Pancreas (tissue), 10 donors: ENCODE measurements around the gene ITPA. TPM values are rescaled to one million over a fixed set of nuclear protein-coding genes. Genes with fewer than 3 reads are reported as not detected.

ENCODE experiments used
- ATAC-seq, 4 donors: fragments of 200-7000 bp; cut with Tn5 transposase; one replicate each; pipeline versions ENCODE4 v1.8.0 to v1.9.1; 2020; ENCODE audit warnings: mild to moderate bottlenecking in 4 of 4, moderate library complexity in 4 of 4
- DNase-seq, 6 donors: peaks; one replicate each; pipeline ENCODE4 v3.0.0-alpha.2; 2020
- FAIRE-seq: peaks from 2 replicates; lab custom pipeline; 2012; peaks lifted over from hg19 to GRCh38; lab: Jason Lieb, UNC
- H3K27ac ChIP-seq, 4 donors: fragments of 200-600 bp; sonication (generic); 1 replicate in 3 of 4; 2 replicates in 1 of 4; pipeline versions ENCODE4 v1.5.0 to v1.8.0; 2020
- H3K27me3 ChIP-seq, 4 donors: fragments of 200-600 bp; one replicate each; pipeline ENCODE4 v1.8.0; 2021
- H3K36me3 ChIP-seq, 3 donors: fragments of 200-600 bp; sonication (generic) in 1 of 3; one replicate each; pipeline versions ENCODE4 v1.5.0 to v1.8.0; 2020 to 2021
- H3K4me1 ChIP-seq, 3 donors: fragments of 200-600 bp; one replicate each; pipeline ENCODE4 v1.8.0; 2021
- H3K4me3 ChIP-seq, 4 donors: fragments of 200-600 bp; sonication (generic) in 2 of 4; one replicate each; pipeline versions ENCODE4 v1.5.0 to v1.8.0; 2020 to 2021
- H3K9me3 ChIP-seq, 4 donors: fragments of 200-600 bp; one replicate each; pipeline ENCODE4 v1.8.0; 2021
- WGBS, 2 donors: extraction: QIAGEN DNeasy Blood & Tissue Kit; methylation state at CpG; one replicate each; pipeline ENCODE4 v1.1.7; 2013; 5-methylcytosine and 5-hydroxymethylcytosine counted together
- intact Hi-C, 3 donors: fragments of 100-400 bp; cut with DNase I; formaldehyde crosslinking; loops; one replicate each; pipeline versions ENCODE4 v1.11.1 to v1.14.2; 2022
- polyA plus RNA-seq, 2 donors: library from polyadenylated mRNA; stranded (reverse); fragments of 200-250 nt; gene quantifications; one replicate each; pipeline ENCODE4 v1.2.3, GENCODE V29; 2013
- total RNA-seq, 6 donors: library from RNA; stranded (reverse); fragmentation: NEBNext Ultra II Directional in 4 of 6; extraction: Animal tissue kit (Norgen Biotek cat#: 25700) in 4 of 6; gene quantifications; one replicate each; pipeline versions ENCODE4 v1.2.1 to v1.2.4, GENCODE V29; 2021 to 2023
- TF ChIP-seq, protein P1 (sequence below), 4 donors: fragments of 200-600 bp; sonication (generic) in 3 of 4; IDR thresholded peaks; one replicate each; pipeline versions ENCODE4 v1.5.0 to v1.8.0; 2021; ENCODE audit warnings: antibody characterized with exemption in 4 of 4
- donor health status: healthy with polysubstance abuse.
- donor health status: DM: no; HTN: no; CAD: no; lungs with moderate emphysema.
- donor health status: DM: no; HTN: no; CAD: no.
- donor health status: control.
- donor health status: control.
- donor health status: Bipolar disorder and iron deficiency.
- donor health status: DM: yes; HTN: yes; CAD: no.
- donor health status: DM: no; HTN: no; CAD: no.
- donor health status: DM: no; HTN: no; CAD: no.
- donor health status: DM: yes; HTN: yes; CAD: no.

ITPA gene
- total and polyA plus RNA-seq, 8 donors = 14.2 to 111 (median 25.9) TPM

GRCh38 chr20:3227936-3228749 is 18.8 kb downstream of the ITPA start:
- Histone ChIP-seq H3K9me3 (no peaks in the 10 kb centered on the region), H3K36me3 (peaks cover 0 to 7% (median 0%) of the 10 kb centered on the region in 3 donors), H3K4me1 (no peaks in the 10 kb centered on the region), H3K27ac (no peak overlapping the region), H3K4me3 (no peak overlapping the region), H3K27me3 (no peaks in the 10 kb centered on the region)
- TF ChIP-seq, protein P1, sequence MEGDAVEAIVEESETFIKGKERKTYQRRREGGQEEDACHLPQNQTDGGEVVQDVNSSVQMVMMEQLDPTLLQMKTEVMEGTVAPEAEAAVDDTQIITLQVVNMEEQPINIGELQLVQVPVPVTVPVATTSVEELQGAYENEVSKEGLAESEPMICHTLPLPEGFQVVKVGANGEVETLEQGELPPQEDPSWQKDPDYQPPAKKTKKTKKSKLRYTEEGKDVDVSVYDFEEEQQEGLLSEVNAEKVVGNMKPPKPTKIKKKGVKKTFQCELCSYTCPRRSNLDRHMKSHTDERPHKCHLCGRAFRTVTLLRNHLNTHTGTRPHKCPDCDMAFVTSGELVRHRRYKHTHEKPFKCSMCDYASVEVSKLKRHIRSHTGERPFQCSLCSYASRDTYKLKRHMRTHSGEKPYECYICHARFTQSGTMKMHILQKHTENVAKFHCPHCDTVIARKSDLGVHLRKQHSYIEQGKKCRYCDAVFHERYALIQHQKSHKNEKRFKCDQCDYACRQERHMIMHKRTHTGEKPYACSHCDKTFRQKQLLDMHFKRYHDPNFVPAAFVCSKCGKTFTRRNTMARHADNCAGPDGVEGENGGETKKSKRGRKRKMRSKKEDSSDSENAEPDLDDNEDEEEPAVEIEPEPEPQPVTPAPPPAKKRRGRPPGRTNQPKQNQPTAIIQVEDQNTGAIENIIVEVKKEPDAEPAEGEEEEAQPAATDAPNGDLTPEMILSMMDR (IDR thresholded peaks at IDR 0.05) = no peak
- peak in 1 of 6 donors; percentile 63 for DNase-seq
- no peak for FAIRE-seq
- WGBS, 2 donors = 84 to 86% methylated on average over 38 to 42 of the region's 42 CpGs
- no peak for ATAC-seq
- intact Hi-C loops = no loop called here

- H3K36me3 ChIP-seq = peaks cover 0 to 1% (median 0%) of the 10 kb centered on the region in 3 donors
- TF ChIP-seq, protein P1 (IDR thresholded peaks at IDR 0.05) = no peak
- no peak overlapping the region for H3K27ac ChIP-seq
- no peaks in the 10 kb centered on the region for H3K4me1 ChIP-seq
- intact Hi-C loops = no loop called here
- no peak overlapping the region for H3K4me3 ChIP-seq
- ATAC-seq (no peak), DNase-seq (peak in 1 of 6 donors; percentile 60), FAIRE-seq (no peak)
- 85 to 86% methylated on average over 11 of the region's 11 CpGs for whole genome bisulfite sequencing, 2 donors
- H3K9me3 ChIP-seq = no peaks in the 10 kb centered on the region
- H3K27me3 ChIP-seq = no peaks in the 10 kb centered on the region
Measured at GRCh38 chr20:3228750-3229032, 19.4 kb downstream of the ITPA start.

GRCh38 chr20:3229158-3229557 is 19.9 kb downstream of the ITPA start:
- ATAC-seq (no peak), DNase-seq (peak in 1 of 6 donors; percentile 56), FAIRE-seq (no peak)
- H3K4me3 ChIP-seq = no peak overlapping the region
- intact Hi-C loops = no loop called here
- no peaks in the 10 kb centered on the region for H3K9me3 ChIP-seq
- no peaks in the 10 kb centered on the region for H3K4me1 ChIP-seq
- H3K27ac ChIP-seq = no peak overlapping the region
- H3K36me3 ChIP-seq = no peaks in the 10 kb centered on the region
- TF ChIP-seq, protein P1 (IDR thresholded peaks at IDR 0.05) = no peak
- 91% methylated on average over 21 to 22 of the region's 22 CpGs for WGBS, 2 donors
- no peaks in the 10 kb centered on the region for H3K27me3 ChIP-seq

DNA sequence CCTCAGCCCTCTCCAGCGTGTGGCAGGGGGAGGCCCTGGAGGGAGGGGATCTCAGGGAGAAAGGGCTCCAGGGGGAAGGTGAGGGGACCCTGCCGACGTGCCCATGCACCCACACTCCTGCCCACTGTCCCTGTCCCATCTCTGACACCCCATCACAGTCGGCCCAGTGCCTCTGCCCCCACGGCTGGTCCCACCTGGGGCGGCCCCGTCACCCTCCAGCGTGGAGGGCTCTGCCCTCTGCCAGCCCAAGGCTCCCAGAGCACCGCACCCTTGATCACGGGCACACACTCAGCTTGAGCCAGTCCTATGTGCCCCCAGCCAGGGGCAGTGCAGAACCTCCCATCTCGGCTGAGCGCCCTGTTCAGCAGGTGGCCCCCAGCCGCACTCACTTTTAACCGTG is 20.5 kb downstream of the ITPA start:
- intact Hi-C loops = no loop called here
- ATAC-seq (no peak), DNase-seq (peak in 1 of 6 donors; percentile 63), FAIRE-seq (no peak)
- WGBS, 2 donors = 82 to 89% methylated on average over 13 to 14 of the region's 14 CpGs
- Histone ChIP-seq H3K36me3 (no peaks in the 10 kb centered on the region), H3K4me3 (no peak overlapping the region), H3K27me3 (no peaks in the 10 kb centered on the region), H3K4me1 (no peaks in the 10 kb centered on the region), H3K27ac (no peak overlapping the region), H3K9me3 (no peaks in the 10 kb centered on the region)
- TF ChIP-seq, protein P1 (IDR thresholded peaks at IDR 0.05) = no peak

- H3K4me3 ChIP-seq = no peak overlapping the region
- no peak for FAIRE-seq
- intact Hi-C loops = no loop called here
- no peaks in the 10 kb centered on the region for H3K4me1 ChIP-seq
- no peaks in the 10 kb centered on the region for H3K36me3 ChIP-seq
- DNase-seq = no peak
- H3K27ac ChIP-seq = no peak overlapping the region
- no peaks in the 10 kb centered on the region for H3K9me3 ChIP-seq
- 90 to 92% methylated on average over 21 of the region's 21 CpGs for WGBS, 2 donors
- no peaks in the 10 kb centered on the region for H3K27me3 ChIP-seq
- ATAC-seq = no peak
- TF ChIP-seq, protein P1 (IDR thresholded peaks at IDR 0.05) = no peak
Measured at GRCh38 chr20:3231116-3231515, 21.8 kb downstream of the ITPA start.
